ENCODE measurements around the gene GPC6. TPM values are rescaled to one million over a fixed set of nuclear protein-coding genes. Genes with fewer than 3 reads are reported as not detected.

The GPC6 gene
- total RNA-seq, 4 donors from 2014 or later = 13.7 to 21.7 (median 16.5) TPM

- ATAC-seq = peak; percentile 91
These were observed 8.8 kb downstream of the GPC6 start for GRCh38 chr13:93235258-93236015.

GRCh38 chr13:93238711-93239110 is 12.1 kb downstream of the GPC6 start:
- H3K27me3 ChIP-seq = peaks cover 7% of the 10 kb centered on the region
- 80 to 100% methylated on average over 1 of the region's 1 CpG for WGBS, 2 donors (ENCODE audit: low coverage in 1 of 2)
- no peaks in the 10 kb centered on the region for H3K36me3 ChIP-seq
- H3K9me3 ChIP-seq = peaks cover 0 to 26% (median 0%) of the 10 kb centered on the region in 3 donors
- no peak for ATAC-seq
- no peak overlapping the region for H3K27ac ChIP-seq
- TF ChIP-seq CTCF (IDR thresholded peaks at IDR 0.05) (no peak), POLR2AphosphoS5 (IDR thresholded peaks at IDR 0.05) (no peak), POLR2A (IDR thresholded peaks at IDR 0.05) (no peak), EP300 (IDR thresholded peaks at IDR 0.05) (no peak)
- no peaks in the 10 kb centered on the region for H3K4me1 ChIP-seq
- H3K4me3 ChIP-seq = no peak overlapping the region

More at GRCh38 chr13:93235258-93236015, 8.8 kb downstream of the GPC6 start:
- Histone ChIP-seq H3K9me3 (peaks cover 0 to 26% (median 0%) of the 10 kb centered on the region in 3 donors), H3K36me3 (no peaks in the 10 kb centered on the region), H3K27me3 (peaks cover 1% of the 10 kb centered on the region), H3K4me1 (no peaks in the 10 kb centered on the region), H3K27ac (peak overlapping the region in 3 of 4 donors; percentile 24 to 47 (median 33)), H3K4me3 (no peak overlapping the region)
- 49 to 56% methylated on average over 2 of the region's 2 CpGs for WGBS, 2 donors (ENCODE audit: low coverage in 1 of 2)
- TF ChIP-seq EP300 (IDR thresholded peaks at IDR 0.05) (no peak), POLR2A (IDR thresholded peaks at IDR 0.05) (no peak), CTCF (IDR thresholded peaks at IDR 0.05) (no peak), POLR2AphosphoS5 (IDR thresholded peaks at IDR 0.05) (no peak)

DNA sequence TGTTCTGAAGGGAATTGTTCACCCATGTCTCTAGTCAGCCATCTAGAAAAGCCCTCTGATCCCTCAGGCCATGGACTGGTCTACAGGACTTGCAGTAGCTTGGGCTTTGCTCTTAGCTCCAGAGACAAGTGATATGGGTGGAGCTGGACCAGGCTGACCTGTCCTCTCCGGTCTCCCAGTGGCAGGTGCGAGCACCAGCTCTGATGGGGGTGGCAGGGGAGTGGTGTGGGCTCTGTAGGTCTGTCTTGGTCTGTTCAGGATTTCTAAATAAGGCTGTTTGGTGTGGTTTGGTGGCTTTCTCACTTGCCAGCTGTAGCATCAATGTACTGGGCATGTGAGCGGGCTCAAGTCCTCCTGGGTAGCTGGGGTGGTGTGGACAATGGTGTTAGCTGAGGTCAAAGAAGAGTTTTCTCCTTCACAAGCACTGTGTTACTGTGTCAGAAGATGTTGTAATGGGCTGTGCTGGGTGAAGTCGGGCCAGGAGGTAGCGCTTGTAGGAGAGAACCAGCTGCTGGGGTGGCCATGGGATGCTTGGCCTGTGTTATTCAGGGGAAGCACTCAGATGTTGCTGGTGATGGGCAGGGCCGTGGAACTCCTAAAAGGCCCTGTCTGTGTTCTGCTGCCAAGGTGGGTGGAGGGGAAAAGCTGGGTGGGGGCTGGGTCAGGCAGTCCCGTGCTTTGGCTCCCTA is 16.9 kb downstream of the GPC6 start:
- Histone ChIP-seq H3K9me3 (peaks cover 0 to 15% (median 0%) of the 10 kb centered on the region in 3 donors), H3K4me3 (peak overlapping the region in 1 of 2 donors; percentile 31), H3K27ac (peak overlapping the region in 1 of 4 donors; percentile 56), H3K36me3 (no peaks in the 10 kb centered on the region), H3K27me3 (peaks cover 9% of the 10 kb centered on the region), H3K4me1 (no peaks in the 10 kb centered on the region)
- ATAC-seq = peak; percentile 38
- no peak for TF ChIP-seq POLR2A (IDR thresholded peaks at IDR 0.05)
- no peak for TF ChIP-seq POLR2AphosphoS5 (IDR thresholded peaks at IDR 0.05)
- TF ChIP-seq CTCF (IDR thresholded peaks at IDR 0.05) = no peak
- no peak for TF ChIP-seq EP300 (IDR thresholded peaks at IDR 0.05)
- 64 to 86% methylated on average over 3 to 5 of the region's 7 CpGs for WGBS, 2 donors (ENCODE audit: low coverage in 1 of 2)

GRCh38 chr13:93244141-93244917 is 17.7 kb downstream of the GPC6 start:
- H3K4me1 ChIP-seq = no peaks in the 10 kb centered on the region
- H3K27ac ChIP-seq = peak overlapping the region in 3 of 4 donors; percentile 10 to 56 (median 33)
- peaks cover 0 to 7% (median 0%) of the 10 kb centered on the region in 3 donors for H3K9me3 ChIP-seq
- ATAC-seq = peak; percentile 32
- WGBS, 2 donors (ENCODE audit: low coverage in 1 of 2) = 23 to 81% methylated on average over 4 to 5 of the region's 17 CpGs
- H3K4me3 ChIP-seq = peak overlapping the region; percentile 1 to 31
- TF ChIP-seq POLR2A (IDR thresholded peaks at IDR 0.05) (no peak), CTCF (IDR thresholded peaks at IDR 0.05) (no peak), POLR2AphosphoS5 (IDR thresholded peaks at IDR 0.05) (no peak), EP300 (IDR thresholded peaks at IDR 0.05) (no peak)
- H3K36me3 ChIP-seq = no peaks in the 10 kb centered on the region
- peaks cover 9% of the 10 kb centered on the region for H3K27me3 ChIP-seq
